KG1 (cell line): Measurements from ENCODE around the gene IQSEC1.

Experiments used
- DNase-seq: peaks from one replicate; lab custom pipeline; 2025; lab: John Stamatoyannopoulos, UW

The IQSEC1 gene

DNA sequence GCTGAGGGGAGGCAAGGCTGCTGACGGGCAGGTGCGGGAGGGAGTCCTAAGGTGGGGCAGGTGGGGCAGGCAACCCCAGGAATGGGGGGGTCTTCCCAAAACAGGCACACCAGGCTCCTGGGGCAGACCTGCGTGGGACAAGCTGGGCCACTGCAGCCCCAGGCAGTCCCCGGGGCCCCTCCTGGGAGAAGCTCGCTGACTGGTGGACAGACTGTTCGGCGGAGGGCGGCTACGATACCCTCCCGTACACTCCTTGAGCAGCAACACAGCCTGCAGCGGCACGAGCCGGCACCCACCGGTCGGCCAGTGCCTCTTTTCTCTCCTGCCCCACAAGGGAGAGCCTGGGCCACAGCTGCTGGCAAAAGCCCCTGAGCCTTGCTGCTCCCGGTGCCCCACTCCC is 165.9 kb downstream of the IQSEC1 start:
- no peak for DNase-seq

DNA sequence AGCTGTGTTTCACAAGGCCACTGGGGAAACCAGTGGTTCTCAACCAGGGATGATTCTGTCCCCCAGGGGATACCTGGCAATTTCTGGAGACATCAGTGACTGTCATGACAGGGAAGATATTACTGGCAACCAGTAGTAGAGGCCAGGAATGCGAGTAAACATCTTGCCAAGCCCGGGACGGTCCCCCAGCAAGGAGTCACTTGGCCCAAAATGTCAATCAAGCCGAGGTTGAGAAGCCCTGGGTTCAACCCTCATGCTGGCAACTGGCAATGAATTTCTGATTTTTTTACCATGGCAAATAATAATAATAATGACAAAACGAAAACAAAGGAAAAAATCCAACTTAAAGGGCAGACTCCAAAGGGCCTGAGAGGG is 166.3 kb downstream of the IQSEC1 start:
- no peak for DNase-seq

DNA sequence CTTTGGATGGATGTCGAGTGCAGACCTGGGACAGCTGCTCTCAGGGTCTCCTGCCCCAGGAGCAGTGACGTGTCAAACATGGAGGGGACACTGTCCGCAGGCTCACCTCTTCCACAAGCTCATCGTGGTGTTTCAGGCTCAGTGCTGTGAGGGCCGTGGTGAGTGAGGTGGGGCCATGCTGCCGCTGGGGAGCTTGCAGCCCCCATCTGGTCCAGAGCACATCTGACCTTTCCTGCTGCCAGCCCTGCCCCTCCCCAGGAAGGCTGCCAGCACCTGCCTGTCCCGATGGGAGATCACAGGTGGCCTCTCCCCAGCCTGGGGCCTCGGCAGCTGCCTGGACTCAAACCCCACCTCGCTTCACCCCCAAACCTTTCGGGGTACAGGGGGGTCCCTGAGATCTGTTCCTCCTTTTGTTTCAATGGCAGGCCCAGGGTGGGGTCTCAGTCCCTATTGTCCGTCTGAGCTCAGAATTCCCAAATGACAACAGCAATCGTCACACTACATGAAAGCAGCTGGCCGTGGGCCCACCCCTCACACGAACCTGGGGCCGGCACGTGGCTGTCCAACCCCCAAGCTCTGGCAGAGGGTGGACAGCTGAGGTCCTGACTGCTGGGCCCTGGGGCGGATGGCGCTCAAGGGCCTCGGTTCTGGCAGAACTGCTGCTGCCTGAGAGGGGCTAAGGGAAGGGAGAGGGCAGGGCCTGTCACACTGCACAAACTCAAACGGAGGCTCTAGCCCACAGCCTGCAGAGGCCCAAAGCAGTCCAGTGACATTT is 166.9 kb downstream of the IQSEC1 start:
- no peak for DNase-seq

DNA sequence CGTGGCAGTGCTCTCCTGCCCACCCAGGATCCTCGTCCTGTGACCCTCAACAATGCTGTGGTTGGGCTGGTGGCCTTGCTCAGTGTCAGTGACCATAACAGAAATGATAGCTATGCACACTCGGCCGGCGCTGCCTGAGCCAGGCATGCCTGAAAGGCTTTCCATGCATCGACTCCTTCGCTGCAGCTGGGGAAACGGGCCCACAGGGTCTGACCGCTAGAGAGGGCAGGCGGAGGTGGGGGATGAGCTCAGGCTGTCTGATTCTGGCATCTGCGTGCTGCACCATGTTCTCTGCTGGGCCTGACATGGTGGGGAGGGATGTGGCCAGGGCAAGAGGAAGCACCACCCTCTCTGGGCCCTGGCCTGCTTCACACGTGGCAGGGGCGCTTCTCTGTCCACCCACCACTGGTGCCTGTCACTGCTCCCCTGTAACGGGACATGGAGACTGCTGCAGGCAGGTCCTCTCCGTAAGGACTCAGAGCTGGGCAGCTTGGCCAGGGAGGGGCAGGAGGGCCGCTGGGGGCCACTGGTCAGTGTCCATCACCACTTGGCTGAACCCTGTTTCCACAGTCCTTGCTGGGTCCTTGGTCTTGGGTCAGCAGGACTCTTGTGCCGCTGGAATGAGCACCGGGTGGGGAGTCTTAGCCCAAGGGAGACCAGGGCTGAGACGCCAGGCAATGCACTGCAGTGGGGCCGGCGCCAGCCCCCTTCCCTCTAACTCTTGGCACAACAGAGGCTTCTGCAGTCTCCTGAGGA is 167.7 kb downstream of the IQSEC1 start:
- no peak for DNase-seq

DNA sequence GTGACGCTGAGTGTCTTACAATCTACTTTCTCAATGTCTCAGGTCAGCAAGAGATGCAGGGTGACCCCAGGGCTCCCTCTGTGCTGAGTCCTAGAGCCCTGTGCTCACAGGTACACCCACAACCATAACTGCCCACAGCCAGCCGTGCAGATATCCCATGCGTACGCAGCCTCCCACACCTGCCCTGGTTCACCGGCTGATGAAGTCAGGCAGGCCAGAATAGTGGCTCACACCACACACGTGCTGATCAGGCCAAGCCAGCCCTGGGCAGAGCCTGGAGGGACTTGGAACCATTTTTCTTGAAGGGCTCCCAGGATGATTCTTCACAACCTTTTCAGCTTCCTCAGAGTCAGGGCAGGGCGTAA is 168.3 kb downstream of the IQSEC1 start:
- DNase-seq: no peak

DNA sequence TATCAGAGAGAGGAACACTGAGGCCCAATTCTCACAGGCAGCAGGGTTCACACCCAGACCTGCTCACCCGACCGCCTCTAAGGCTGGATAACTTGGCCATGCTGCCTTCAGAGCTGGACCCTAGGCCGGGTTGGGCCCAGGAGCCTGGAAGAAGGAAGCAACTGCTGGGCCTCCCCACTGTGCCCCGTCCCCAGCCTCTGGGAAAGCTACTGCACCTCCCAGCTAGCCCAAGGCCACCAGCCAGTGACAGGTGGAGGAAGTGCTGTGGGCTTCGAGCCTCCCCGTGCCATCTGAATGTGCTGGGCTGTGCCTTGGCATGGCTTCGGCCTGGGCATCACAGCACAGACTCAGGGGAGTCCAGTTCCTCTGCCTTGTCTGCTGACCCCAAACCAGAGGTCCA is 169.3 kb downstream of the IQSEC1 start:
- no peak for DNase-seq

DNA sequence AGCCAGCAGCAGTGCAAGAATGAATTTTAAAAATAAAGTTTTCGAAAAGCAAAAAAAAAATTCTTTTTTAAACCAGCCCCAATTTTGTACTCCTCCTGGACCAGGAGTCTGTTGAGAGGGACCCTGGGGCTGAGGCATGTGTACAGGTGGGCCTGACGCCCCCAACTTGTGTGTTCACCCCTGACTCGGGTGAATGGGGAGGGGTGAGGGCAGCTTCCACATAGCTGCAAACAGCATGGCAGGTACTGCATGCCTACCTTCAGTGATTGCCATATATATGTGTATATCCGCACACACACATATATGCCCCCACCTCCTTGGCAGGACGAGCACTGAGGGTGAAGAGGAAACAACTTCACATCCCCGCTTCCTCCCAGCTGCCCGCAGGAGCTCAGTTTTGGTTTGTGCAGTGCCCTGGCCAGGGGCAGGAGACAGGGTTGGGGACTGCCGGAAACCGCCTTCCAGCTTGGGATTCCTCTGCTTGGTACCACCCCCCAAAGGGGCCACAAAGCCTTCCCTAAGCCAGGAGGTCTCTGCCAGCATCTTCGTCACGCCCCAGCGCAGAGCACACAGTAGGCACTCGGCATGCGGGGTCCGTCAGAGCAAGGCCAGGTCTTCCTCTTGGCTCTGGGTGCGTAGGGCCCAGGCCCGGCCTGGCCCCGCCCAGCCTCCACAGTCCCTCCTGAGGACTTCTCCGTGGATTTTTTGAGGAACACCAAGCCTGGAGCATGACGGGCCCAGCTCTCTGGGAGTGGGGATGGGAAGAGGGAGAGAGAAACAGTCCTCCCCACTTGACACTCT is 170.0 kb downstream of the IQSEC1 start:
- peak; percentile 20 for DNase-seq

DNA sequence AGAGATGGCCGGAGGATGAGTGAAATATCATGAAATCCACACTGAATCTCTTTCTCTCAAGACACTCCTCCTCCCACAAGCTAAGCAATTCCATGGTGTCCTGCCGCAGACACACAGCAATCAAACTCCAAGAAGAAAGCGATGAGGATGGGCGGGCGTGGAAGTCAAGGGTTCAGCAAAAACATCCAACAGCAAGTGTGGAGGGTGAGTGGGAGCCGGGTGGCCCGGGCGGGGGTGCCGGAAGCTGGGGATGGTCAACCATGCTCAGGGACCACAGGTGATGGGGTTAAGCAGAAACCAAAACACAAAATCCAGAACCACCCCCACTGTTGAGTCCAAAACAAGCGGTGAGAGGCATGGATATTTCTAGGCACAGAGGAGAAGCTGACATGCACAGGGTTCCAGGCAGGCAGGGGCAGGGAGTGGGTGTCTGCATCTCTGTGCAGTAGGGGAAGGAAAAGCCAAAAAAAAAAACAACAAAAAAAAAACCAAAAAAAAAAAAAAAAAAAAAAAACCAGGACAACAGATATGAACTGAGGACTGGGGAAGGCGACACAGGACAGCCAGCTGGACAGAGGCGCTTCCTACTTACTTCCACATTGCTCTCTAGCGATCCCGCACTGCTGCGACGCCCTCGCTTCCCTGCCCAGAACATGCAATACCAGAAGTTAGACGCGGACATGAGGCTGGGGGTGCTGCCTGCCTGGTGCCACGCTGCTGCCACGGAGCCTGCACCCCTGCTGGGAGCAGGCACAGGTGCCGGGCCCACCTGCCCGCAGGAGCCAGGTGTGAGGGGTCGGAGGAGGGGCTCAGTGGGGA is 170.8 kb downstream of the IQSEC1 start:
- DNase-seq: no peak

DNA sequence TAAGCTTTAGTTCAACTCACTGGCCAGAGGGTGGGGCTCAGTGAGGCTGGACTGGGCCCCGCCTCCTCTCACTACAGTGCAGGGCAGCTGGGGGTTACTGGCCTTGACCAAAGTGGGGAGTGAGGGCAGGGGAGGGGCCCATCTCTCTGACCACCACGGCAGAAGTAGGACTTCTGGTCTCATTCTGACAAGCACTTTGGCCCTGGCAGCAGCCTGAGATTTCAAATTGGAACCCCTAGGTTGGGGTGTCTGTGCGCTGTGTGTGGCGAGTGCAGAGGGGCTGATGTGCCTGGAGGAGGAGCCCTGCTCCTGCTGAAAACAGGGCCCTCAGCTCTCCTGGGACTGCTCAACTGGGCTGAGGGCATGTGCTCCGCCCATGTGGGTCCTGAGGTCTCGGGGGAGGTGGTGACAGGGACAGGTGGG is 171.6 kb downstream of the IQSEC1 start:
- no peak for DNase-seq

DNA sequence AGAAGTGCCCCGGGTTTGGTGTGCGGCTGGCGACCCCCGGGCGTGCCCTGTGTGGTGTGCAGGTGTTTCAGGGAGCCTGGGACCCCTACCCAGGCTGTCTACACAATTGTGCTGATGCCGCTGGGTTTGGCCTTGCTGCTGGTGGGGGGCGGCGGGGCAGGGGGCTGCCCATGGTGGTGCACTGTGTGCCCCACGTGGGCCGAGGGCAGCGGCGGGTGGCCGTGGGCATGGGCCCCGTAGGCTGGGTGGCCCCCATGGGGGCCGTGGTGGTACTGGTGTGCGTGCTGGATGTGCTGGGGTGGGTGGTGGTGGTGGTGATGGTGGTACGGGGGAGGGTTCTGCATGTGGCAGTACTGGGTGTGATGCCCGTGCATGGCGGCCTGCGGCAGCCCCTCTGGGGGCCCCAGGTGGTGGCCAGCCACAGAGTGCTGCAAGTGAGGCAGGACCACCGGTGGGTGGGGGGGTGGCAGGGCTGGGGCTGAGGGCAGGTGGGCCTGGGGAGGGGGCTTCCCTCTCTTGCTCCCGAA is 172.3 kb downstream of the IQSEC1 start:
- DNase-seq: no peak

DNA sequence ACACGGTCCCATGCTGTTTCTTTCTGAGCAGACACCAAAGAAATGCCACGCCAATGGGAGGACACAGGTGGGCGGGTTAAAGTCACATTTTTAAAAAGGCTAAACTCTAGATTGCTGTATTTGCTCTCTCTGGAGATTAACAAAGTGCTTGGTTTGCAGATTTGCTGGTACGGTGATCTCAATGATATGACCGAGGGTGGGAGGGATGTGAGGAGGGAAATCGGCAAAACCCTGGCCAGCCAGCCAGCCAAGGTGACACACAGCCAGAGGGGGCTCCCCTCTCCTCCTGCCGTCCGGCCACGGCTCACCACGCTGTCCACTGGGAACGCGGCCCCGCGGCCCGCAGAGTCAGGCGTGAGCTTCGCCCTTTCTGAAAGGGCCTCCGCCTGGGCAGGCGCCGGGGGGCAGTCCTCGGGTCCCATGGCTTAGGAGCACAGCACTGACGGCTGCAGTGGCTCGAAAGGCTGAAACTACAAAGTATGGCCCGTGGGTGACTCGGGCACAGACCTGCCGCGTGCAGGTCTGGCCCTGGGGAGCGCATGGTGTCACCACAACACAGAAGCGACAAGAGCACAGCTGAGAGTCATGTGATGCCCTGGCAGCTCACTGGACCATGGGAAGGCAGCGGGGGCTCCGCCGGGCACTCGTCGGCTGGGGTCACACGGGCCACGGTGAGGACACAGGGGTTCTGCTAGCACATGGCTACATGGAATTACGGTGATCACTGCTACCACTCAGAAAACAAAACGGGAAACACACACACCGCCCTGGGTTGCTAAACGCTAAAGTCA is 174.1 kb downstream of the IQSEC1 start:
- no peak for DNase-seq

DNA sequence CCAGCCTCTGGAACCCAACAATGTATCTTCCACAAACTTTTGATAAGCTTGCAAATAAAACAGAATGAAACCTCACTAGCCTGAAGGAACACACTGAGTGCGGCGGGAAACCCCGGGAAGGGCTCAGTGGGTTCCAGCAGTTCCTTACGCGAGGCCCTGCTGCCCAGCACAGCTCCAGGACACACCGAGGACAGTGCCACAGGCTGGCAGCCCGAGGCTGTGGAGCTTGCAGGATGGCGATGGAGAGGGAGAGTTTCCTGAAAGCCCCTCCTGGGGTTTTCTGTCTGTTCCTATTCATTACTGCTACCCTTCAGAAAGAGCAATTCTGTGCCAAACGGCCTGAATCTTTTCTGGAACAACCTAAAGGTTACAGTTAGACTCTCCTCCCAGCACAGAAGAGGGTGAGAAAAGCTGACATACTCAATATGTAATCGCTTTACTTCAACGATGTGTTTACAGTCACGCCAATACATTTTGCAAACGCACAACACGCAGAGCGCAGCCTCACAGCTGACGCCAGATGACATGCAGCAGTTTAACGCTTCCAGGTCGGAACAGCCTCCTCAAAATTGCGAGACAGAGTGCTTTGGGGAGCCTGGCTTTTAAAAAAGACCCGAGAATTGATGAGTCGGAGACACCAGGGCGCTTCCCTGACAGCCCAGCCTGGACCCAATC is 174.8 kb downstream of the IQSEC1 start:
- DNase-seq: no peak

DNA sequence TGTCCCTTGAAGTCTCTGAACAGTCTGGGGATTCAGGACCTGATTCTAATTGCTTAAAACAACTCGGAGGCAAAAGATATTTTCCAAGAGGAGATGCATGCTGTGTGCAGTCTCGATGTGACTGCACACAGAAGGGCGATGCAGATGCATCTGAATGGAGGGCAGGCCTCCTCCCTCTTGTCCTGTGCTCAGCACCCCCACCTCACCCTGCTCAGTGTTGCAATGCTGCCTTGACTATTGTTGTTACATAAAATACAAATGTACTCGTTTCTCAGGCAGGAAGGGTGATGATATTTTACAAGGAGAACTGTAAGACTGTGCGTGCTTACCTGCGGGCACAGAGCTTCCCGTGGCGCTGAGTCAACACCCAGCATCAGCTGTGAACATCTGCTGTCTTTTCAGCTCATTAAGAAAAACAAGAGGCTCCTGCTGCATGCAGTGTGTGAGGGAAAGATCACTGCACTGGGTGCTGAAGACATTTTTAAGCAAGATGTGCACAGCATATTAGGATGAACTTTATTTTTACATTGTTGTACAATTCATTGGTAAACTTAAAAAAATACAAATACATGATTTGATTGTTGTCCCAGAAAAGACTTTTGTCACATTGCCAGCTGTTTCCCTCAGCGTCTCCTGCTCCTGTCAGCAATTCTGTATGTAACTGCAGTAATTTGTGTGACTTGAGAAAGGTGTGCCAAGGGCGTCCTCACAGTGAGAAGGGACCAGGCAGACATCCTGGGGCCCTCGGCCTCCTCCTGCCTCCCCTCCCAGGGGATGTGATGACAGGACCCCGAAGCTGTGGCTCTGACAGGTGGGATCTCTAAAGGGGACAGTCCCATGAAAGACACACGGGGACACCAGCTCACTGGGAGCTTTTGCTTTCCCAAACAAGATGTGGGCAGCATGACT is 175.6 kb downstream of the IQSEC1 start:
- no peak for DNase-seq

DNA sequence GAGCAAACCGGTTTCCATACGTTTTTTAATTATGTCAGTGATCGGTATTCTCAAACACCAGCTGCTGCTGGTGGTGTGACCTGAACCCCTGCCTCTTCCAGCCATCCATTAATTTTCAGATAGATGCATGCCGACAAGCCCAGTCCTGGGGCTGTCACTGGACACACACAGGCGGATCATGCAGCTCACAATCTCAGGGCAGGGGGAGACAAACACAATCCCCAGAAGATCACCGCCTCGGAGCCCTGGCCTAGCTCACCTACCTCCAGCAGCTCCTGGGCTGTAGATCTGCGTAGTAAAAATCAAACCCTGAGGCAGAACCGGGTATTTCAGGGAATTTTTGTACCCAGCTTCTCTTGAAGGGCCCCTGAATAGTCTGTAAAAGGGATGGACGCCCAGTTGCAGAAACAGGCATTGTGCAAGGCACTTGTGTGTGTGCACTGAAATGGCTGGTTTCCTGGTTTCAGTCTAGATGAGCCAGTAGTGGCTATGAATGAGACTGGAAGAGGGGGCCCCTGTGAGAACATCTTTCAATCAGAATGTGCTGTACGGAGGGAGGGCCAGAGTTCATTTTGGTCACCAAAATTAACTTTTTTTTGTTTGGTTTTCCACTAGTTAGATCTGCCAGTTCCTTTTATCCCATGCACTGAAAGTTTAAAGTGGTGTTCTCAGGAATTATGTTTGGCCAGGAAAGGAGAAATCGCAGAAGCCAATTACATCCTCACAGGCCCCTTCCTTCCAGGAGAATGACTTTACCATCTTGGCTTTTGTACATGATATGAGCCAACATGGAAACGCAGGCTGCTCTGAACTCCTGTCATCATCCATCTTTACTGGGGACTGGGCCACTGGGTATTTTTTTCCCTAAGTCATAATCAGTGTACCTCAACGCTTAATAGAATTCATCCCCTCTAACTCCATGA is 176.9 kb downstream of the IQSEC1 start:
- no peak for DNase-seq

DNA sequence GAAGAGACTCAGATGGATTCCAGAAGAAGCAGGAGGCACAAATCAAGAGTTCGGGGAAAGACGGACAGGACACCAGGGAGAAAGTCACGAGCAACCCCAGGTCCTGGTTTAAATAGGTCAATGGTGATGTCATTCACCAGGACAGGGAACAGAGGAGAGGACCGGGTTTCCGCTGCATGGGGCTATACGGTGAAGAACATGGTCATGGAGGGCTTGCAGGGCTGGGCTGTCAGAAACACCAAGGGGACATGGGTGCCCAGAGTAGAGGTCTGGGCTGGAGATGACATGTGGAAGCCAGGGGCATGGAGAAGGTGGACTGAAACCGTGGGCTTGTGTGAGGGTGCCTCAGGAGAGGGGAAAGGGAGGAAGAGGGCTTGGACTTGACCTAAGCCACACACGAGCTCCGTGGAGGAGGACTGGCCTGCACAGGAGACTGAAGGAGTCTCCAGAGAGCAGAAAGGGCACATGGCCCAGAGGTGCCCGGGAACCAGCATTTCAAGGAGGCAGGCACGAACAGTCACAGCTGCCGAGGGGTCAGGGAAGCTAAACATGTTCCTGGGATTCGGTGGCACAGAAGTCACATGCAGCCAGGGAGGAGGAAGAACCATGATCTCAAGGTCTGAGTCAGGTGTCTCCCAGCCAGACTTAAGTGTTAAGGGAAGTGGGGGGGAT is 177.7 kb downstream of the IQSEC1 start:
- no peak for DNase-seq

DNA sequence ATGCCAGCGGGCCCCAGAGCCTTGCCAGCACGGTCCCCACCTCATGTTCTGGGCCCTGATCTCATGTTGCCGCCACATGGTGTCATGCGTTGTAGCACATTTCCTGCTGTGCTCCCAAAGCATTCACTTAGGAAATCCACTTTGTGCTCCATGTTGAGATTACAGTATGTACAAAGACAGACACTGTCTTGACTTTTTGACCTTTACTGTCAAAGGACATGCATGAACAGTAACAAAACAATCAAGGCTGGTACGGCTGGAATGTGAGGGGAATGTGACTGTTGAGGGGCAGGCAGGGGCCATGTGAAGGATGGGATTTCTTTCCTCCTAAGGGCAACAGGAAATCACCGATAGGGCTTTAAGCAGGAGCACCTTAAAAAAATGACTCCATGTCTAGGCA is 178.6 kb downstream of the IQSEC1 start:
- DNase-seq: no peak

DNA sequence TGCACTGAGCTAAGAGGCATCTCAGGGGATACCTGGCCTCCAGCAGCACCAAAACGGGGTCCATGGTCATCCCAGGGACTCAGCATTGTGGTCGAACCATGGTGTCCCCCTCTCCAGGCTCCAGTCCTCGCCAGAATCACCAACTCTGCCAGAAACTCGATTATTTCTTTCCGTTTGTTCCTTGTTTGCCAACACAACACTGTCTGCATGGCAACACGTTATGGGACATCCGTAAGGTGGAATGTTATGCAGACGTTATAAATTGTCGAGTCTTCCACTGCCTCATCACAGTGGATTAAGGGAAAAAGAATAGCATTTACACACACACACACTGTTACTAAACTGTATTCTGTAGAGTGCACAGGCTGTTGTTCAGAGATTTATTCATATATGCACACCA is 179.4 kb downstream of the IQSEC1 start:
- DNase-seq: no peak

DNA sequence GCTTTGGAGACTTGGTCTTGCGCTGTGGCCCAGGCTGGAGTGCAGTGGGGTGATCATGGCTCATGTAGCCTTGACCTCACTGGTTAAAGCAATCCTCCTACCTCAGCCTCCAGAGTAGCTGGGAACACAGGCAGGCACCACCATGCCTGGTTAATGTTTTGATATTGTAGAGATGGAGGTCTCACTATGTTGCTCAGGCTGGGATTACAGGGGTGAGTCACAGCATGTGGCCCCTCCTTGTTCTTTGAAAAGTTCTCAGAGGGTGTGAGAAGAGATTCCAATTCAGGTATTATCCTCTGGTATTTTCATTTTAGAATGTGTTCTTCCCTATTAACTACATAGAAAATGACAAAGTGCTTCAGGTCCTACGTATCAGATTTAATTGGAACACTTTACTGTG is 180.0 kb downstream of the IQSEC1 start:
- no peak for DNase-seq
